HG02610 (cell line): ENCODE results near the gene ULK2.
A peak's percentile ranks its signal among the peaks of the same experiment; 100 is the strongest.
"Not testable (repeated sequence)": the region's sequence is repeated elsewhere in the genome, so short reads cannot be mapped to it uniquely, and the experiment has no call there.

Experiments
- ATAC-seq: cut with Tn5 transposase; IDR thresholded peaks from one replicate; pipeline ENCODE4 v1.9.1; 2021; ENCODE audit warnings: mild to moderate bottlenecking, moderate library complexity; ENCODE audit not compliant: unreplicated experiment

Gene ULK2

DNA sequence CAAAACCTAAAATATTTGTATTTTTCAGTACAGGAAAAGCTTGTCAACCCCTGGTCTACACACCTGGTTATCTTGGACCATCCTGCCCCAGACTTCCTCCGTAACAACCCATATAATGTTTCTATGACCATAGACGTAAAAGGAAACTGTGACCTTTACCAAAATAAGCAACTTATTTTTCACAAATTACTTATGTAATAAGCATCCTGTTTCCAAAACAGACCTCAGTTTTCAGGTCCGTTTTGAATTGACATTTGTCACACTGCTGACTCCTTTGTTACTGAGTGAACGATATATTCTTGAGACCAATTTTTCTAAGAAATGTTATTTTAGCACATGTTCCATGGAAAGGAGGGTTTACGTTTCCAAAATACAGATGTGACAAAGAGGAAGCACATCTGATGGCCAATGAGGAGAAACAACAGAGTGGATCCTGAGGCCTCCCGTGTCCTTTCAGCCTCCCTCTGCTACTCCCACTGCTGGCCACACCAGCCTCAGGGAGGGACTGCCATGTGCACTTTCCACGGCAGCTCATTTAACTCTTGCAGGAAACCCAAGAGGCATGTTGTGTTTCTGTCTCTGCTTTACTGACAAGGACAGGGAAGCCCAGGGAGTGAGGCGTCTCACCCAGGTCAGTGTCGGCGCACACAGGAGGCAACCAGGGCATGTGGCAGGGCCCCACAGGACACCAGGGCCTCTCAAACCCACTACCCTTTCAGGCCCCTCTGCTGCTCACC, 99.5 kb downstream of the ULK2 start:
- ATAC-seq = no peak

DNA sequence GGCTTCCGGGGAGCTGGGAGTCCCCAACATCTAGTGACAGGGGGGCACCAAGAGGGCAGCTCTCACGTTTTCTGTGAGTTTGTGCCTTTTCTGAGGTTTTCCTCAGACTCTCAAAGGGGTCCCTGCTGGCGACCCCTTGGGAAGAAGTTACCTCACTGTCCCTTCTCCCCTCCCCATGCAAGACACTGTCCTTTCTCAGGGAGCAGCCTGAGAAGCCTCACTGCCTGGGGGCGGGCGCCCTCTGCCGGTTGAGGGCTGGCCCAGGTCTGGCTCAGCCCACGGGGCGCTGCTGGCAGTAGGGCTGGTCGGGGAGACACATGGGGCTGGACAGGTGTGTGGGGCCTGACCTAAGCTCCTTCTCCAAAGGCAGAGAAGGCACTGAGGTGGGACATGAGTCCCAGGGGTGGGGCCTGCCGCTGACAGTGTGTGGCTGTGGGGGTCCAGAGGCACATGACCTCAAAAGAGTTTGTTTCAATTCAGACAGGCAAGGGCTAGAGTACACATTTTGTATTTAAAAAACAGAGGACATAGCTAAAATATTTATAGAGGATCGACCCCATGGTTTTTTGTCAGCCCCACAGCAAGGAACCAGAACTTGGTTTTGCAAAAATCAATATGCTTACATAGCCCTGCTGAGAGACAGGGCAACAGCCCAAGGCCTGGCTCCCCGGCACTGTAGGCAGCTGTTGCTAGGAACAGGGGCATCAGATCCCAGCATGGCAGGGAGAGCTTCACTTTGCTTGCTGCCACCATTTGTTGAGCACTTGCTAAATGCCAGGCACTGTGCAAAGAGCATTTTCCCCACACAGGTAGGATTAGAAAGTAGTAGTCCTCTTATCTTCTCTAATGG, 101.1 kb downstream of the ULK2 start:
- no peak for ATAC-seq

DNA sequence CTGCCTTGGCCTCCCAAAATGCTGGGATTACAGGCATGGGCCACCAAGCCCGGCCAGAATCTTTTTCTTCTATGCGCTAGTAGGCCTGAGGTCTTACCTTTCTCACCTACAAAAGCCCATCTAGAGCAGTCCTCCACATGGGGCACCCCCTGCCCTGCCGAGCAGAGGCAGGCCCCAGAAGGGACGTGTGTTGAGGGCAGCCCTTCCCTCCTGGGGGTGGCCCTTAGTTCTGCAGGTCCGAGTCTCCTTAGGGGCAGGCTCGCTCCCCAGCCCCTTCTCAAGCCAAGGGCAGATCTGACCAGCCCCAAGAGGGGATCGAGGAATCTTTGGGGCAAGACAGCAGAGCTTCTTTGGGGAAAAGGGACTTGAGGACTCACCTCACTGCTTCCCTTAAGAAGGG, 101.7 kb downstream of the ULK2 start:
- ATAC-seq = no peak

DNA sequence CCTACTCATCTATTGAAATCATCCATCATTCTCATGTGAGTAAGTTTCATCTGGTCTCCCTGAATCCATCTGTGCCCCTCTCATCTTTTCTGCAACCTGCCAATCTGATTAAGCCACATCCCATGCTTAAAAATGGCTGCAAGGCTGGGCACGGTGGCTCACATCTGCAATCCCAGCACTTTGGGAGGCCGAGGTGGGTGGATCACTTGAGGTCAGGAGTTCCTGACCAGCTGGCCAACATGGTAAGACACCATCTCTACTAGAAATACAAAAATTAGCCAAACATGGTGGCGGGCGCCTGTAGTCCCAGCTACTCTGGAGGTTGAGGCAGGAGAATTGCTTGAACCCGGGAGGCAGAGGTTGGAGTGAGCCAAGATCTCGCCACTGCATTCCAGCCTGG, 103.7 kb downstream of the ULK2 start:
- ATAC-seq = not testable (repeated sequence)

DNA sequence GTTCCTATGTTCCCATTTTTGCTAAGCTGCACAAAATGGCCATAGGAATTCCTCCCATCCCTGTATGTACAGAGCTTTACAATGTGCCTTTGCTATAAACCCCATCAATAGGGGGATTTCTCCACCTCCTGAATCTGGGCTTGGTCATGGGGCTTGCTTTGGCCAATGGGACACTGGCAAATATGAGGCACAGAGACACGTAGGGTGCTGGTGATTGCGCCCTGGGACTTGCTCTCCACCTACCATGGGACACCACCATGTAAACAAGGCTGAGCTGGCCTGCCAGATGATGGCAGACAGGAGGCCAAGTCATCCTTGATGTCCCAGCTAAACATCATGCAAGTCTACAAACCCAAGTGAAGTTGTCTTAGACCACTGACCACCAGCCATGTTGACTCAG, 104.3 kb downstream of the ULK2 start:
- ATAC-seq = no peak

DNA sequence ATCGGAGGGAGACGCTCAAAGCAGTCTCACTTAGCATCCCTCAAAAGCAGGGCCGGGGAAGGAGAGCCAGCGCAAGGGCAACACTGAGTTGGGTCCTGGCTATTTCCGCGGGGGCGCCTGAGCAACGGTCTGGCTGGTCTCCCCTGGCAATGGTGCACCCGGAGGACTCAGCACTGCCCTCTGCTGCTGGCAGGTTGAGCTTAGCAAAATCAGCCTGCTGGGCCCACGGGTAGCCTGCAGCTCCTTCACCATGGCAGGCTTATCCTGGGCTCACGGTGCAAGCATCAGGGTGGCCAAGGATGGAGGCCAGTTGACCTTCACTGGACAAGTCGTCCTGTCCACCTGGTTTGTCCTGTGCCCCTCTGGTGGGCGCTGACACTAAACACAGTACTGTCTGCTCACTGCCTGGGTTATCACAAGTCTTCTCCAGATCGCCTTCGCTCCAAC, 105.2 kb downstream of the ULK2 start:
- ATAC-seq = peak; percentile 43

DNA sequence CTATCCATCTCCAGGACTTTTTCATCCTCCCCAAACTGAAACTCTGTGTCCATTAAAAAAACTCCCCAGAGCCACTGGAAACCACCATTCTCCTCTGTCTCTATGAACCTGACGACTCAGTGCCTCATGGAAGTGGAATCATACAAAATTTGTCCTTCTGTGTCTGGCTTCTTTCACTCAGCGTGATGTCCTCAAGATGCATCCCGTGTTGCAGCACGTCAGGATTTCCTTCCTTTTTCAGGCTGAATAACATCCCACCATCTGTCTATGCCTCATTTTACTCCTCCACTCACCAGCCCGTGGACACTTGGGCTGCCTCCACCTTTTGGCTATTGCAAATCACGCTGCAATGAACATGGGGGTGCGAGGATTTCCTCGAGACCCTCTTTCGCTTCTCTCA, 107.0 kb downstream of the ULK2 start:
- ATAC-seq = no peak

DNA sequence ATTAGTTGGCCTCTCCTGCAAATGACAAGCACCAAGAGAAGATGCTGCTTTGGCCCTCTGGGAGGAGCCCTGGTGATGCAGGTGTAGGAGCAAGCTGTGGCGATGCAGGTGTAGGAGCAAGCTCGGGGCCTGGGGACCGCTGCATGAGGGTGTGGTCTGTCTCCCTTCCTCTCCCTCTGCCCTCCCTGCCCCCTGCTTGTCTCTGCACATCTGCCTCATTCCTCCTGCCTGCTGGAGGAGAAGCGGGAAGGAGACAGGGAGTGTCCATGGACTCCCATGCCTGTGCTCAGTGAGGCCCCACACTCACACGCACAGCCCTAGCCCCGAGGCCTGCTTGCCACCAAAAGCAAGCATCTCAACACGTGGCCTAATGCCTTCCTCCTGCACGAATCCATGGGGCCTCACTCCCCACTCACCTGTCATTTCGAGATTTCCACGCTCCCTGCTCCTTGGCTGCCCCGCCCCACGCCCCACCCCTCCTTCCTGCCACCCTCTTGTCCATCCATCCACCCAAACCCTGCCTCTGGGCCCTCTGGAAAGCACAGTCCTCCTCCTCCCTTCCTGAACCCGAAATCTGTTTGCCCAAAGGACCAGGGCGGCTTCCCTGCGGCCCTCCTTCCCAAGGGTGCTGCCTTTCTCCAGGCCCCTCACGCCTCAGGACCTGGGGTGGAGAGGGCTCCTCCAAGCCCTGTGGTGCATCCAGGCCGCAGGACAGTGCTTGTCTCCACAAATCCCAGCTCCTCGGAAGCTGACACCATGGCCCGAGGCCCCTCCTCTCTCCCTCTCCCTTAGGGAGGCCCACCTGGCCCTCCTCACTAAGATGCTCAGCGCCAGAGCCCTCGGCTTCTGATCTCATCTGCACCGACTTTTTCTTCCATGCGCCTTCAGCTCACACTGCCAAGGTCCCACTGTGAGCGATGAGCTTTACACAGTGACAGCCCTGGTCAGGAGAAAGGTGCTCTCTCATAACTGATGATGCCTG, 107.9 kb downstream of the ULK2 start:
- no peak for ATAC-seq

DNA sequence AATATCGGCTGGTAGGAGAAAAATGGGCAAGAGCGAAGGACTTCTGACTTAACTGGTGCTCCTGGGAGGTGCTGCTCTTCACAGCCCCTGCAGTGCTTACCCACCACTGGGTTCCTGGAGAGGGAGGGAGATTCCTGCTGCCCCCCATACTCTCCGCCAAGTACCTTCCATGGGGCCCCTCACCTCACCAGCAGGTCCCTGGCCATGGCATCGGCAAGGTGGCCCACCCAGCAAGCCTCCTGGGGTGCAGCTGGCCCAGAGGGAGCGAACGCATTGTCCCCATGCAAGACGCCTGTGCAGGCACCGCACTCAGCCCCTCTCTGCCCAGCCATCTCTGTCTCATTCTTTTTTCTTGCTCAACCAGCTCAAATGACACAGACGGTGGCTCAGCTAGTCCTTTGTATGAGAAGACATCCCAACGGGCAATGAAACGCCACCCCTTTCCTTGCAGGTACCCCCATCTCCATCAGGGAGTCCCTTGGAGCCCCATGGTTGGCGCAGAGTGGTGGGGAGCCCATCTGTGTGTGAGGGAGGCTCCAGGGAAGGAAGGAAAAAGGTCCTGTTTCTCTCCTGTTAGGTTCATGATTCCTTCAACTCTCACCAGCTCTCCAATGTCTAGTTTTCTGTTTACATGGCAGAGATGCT, 110.1 kb downstream of the ULK2 start:
- ATAC-seq = no peak

DNA sequence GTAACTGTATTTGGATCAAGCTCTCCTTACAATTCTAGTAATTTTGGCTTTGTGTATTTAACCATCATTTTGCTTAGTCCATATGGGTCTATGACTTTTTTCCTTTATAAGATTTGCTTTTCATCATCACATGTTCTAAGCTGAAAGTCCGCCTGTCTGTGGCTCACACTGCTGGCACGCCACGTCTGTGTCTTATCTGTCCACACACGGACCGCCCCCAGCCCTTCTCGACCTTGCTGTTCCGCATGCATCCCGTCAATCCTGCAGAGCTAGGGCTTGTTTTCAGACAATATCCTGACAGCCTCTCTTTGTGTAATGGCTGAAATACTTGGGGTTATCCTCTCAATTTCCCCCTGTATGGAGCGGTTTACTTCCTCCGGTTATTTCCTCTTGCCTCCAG, 111.2 kb downstream of the ULK2 start:
- no peak for ATAC-seq

DNA sequence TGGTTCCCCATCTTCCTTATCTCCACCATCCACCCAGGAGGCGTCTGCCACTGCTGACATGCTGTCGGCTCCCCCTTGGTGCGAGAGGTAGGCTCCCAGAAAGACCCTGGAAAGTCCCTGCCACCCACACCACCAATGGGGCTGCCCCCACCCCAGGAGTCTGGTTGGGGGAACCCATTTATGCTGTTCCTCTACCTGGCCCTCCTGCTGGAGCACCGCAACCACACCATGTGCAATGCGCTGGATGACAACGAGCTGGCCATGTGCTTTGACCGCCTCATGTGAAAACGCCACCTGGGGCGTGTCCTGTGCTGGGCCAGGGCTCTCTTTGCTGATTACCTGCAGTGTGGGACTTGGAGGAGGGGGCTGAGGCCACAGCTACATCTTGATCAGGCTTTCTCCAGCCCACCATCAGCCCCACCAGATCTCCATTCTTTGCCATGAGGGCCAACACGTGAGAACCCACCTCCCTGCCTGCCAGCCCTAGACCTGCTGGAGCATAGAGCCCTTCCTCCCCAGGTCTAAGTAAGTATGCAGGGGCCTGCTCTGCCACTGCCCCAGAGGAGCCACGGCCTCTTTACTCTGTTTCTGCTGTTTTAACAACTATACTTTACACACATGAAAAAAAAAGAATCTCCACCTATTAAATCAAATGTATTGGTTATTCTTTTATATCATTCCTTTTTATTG, 111.8 kb downstream of the ULK2 start:
- ATAC-seq = peak; percentile 60

DNA sequence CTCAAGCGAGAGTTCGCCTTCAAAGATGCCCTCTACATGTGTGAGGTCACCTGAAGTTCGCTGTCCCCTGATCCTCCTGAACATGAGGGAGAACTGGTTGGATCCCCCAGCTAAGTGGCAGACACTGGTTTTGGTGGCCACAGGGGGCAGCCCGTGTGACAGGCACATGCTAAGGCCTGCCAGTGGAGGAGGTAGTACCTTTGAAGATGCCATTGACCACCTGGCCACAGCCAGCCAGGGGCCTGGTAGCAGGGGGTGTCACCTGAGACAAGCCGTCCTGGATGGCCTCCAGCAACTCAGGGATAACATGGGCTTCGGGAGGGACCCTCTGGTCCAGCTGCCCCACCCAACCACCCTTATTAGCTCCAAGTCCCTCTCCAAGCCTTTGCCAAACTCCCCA, 112.3 kb downstream of the ULK2 start:
- ATAC-seq = no peak

DNA sequence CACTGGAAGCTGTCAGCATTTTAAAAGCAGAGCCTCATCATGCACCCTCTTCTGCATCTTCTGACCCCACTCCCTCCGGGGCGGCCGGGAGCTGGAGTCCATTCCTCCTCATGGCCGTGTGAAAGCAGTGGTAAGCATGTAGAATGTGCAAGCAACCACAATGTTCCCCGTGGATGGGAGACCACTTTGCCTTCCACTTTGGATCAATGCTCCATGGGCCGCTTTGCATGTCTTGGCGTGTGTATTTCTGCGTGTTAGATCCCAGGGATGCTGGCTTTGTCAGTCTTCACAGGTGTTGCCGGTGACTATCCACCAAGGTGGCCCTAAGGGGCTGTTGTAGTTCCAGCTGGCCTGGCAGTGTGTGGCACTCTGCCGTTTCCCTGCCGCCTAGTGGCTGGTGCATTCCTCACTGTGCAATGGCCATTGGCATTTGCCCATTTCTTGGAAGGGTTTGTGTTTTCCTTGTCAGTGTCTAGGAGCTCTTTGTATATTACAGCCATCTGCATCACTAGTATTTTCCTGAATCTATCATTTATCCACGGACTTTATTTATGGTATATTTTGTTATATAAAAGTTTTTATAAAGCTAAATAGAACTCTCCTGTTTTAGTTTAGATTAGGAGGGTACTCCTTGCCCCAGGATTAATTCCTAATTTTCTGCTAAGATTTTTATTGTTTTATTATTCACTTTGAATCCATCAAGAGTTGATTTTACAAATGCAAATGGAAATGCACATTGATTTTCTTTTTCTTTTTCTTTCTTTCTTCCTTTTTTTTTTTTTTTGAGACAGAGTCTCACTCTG, 113.9 kb downstream of the ULK2 start:
- no peak for ATAC-seq

DNA sequence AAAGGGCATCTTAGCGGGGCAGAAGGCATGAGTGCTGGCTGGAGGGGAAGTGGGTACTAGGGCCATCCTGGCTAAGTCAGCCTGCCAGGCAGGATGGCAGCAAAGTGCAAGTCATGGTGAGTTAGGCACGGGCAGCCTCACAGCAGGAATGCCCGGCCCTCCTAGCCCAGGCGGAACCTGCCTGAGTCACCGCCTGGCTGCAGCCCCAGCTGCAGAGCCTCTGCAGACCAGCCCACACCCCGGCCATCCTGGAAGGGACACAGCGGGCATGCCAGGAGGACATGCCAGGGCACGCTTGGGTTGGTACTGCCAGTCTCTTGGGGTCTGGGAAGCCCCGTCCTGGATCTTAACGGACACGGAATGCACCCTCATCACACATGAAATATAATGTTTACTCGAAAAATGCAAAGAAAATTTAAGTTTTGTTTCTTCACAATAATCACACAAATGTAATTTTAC, 114.7 kb downstream of the ULK2 start:
- ATAC-seq = no peak

DNA sequence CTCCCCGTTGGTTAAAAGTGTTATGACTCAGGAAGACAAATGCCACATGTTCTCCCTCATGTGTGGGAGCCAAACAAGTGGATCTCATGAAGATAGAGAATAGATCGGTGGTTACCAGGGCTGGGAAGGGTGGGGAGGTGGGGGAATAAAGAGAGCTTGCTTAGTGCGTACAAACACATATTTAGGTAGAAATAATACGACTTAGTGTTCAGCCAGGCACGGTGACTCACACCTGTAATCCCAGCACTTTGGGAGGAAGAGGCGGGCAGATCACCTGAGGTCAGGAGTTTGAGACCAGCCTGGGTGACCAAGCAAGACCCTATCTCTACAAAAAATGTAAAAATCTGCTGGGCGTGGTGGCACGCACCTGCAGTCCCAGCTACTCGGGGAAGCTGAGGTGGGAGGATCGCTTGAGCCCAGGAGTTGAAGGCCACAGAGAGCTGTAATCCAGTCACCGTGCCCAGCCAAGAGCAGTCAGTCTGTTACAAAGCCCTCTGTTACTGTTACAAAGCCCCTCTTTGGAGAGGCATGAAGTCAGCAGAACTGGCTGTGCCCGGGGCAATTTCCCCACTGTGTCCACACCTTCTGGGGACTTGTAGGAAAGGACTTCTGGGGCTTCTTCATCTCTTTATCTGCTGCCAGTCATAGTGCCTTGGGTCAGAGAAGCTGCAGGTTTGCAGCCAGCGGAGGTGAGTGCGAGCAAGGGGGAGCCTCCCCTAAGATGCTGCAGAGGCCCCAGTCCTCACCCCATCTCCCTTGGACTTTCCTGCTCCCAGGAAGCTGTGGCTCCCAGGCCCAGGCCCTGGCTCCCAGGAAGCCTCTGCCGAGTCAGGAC, 115.3 kb downstream of the ULK2 start:
- no peak for ATAC-seq

DNA sequence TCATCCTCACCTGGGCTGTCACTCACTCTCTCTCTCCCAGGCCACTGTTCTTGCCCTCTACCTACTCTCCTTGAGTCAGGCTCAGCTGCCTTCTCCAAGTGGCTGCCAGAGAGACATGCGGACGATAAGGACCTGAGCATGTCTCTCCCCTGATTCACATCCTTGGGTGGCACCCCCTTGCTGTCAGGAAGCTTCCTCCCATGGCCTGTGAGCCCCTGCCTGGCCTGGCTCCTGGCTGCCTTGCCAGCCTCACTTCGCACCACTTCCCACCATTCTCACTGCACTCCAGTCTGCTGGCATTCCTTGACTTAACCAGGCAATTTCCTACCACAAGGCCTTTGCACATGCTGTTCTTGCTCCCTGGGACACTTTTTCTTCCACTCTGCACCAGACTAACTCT, 116.9 kb downstream of the ULK2 start:
- ATAC-seq = no peak

DNA sequence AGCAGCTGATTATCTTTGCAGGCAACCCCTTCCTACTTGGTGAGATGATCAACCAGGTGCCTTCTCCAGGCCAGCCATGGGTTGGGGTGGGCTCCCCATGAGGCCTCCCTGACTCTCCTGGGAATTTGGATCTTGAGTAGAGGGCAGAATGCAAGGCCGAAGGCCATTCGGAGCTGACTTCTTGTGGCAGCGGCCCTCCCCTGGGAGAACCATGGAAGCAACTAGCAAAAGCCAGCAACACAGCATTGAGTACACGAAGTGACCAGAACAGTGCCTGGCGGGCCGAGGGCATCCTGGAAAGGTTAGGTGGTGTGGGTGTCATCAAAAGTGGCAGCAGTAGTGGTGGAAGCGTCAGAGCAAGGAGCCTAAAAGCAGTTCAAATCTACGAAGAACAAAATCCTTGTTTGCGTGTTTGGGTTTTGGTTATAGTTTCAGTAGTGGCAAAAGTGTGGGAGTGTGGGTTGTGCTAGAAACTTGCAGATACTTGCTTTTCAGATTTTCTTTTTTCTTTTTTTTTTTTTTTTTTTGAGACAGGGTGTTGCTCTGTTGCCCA, 117.6 kb downstream of the ULK2 start:
- no peak for ATAC-seq

DNA sequence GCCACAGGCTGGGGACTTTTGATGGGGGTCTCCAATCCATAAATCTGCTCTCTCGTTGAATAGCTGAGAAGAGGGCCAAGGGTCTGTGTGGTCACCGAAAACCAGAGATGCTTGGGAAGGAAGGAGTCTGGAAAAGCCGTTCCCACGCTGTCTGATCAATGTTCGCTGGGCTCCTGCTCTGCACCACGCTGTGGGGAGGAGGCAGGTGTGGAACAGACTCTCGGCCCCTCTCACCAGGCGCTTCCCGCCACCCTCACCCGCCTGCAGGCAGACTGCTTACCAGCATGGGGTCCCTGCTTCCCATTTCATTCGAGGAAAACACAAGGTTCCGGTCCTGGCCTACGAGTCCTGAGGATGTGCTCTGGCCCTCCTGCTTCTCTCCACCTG, 118.9 kb downstream of the ULK2 start:
- no peak for ATAC-seq
